CD4-positive, alpha-beta memory T cell (primary cell): ENCODE data around the gene SPATA2L. TPM values are rescaled to one million over a fixed set of nuclear protein-coding genes. Genes with fewer than 3 reads are reported as not detected.
A peak's percentile ranks its signal among the peaks of the same experiment; 100 is the strongest.
"Not testable (repeated sequence)": the region's sequence is repeated elsewhere in the genome, so short reads cannot be mapped to it uniquely, and the experiment has no call there.

Source experiments
- CTCF ChIA-PET: fragments of 350-600 bp; sonication (Branson Sonifier 250); formaldehyde crosslinking; loops from one replicate; lab custom pipeline; 2021; ENCODE audit warnings: inconsistent platforms; ENCODE audit not compliant: partially characterized antibody; lab: Charles Lee
- POLR2A ChIA-PET: fragments of 350-600 bp; sonication (Branson Sonifier 250); formaldehyde crosslinking; loops from one replicate; lab custom pipeline; 2021; ENCODE audit not compliant: partially characterized antibody; lab: Charles Lee
- DNase-seq, 5 donors: peaks; one replicate each; pipeline versions ENCODE4 v3.0.0 to v3.0.0-alpha.2; 2020 to 2022; ENCODE audit warnings: mixed read lengths in 1 of 5
- H3K27ac ChIP-seq: one replicate; pipeline ENCODE4 v1.7.0; 2013; ENCODE audit warnings: low read depth, low read length
- H3K27me3 ChIP-seq: 2 replicates; pipeline ENCODE4 v1.7.0; 2013; ENCODE audit warnings: mild to moderate bottlenecking, low read length, moderate library complexity; ENCODE audit not compliant: insufficient read depth
- H3K36me3 ChIP-seq: 2 replicates; pipeline ENCODE4 v1.7.0; 2013; ENCODE audit warnings: mild to moderate bottlenecking, low read length, moderate library complexity; ENCODE audit not compliant: insufficient read depth
- H3K4me1 ChIP-seq: 2 replicates; pipeline ENCODE4 v1.7.0; 2013; ENCODE audit warnings: mild to moderate bottlenecking, low read length, moderate library complexity; ENCODE audit not compliant: insufficient read depth
- H3K4me3 ChIP-seq, 2 donors: one replicate each; pipeline ENCODE4 v1.7.0; 2013; ENCODE audit warnings: low read length in 2 of 2, mild to moderate bottlenecking in 1 of 2
- H3K9me3 ChIP-seq, 2 donors: one replicate each; pipeline ENCODE4 v1.7.0; 2013; ENCODE audit warnings: low read length in 2 of 2, control low read depth in 1 of 2; ENCODE audit not compliant: control insufficient read depth in 1 of 2
- H3K27ac Mint-ChIP-seq, 7 donors: one replicate each; pipeline ENCODE4 v1.8.0; 2020 to 2021; ENCODE audit warnings: mixed read lengths in 7 of 7, mild to moderate bottlenecking in 6 of 7, inconsistent platforms in 3 of 7, moderate library complexity in 3 of 7
- H3K27me3 Mint-ChIP-seq, 2 donors: one replicate each; pipeline ENCODE4 v1.8.0; 2020 to 2021; ENCODE audit warnings: mixed read lengths in 2 of 2
- H3K36me3 Mint-ChIP-seq, 2 donors: one replicate each; pipeline ENCODE4 v1.8.0; 2020 to 2021; ENCODE audit warnings: mixed read lengths in 2 of 2, inconsistent platforms in 1 of 2, mild to moderate bottlenecking in 1 of 2
- H3K4me1 Mint-ChIP-seq, 4 donors: one replicate each; pipeline ENCODE4 v1.8.0; 2020 to 2021; ENCODE audit warnings: mixed read lengths in 4 of 4, mild to moderate bottlenecking in 1 of 4
- H3K4me3 Mint-ChIP-seq, 8 donors: one replicate each; pipeline ENCODE4 v1.8.0; 2020 to 2021; ENCODE audit warnings: mixed read lengths in 8 of 8, mild to moderate bottlenecking in 7 of 8, moderate library complexity in 6 of 8, inconsistent platforms in 3 of 8
- H3K9me3 Mint-ChIP-seq, 8 donors: one replicate each; pipeline ENCODE4 v1.8.0; 2020 to 2021; ENCODE audit warnings: mixed read lengths in 8 of 8, mild to moderate bottlenecking in 5 of 8, inconsistent platforms in 3 of 8, moderate library complexity in 1 of 8
- intact Hi-C: fragments of 100-400 bp; cut with micrococcal nuclease; formaldehyde crosslinking; loops from one replicate; pipeline ENCODE4 v1.15.1; 2023
- polyA plus RNA-seq, 2 donors: library from polyadenylated mRNA; unstranded; fragments of 300-500 nt; fragmentation: Illumina TruSeq; gene quantifications; one replicate each; pipeline ENCODE4 v1.2.3, GENCODE V29; 2021
- total RNA-seq, 2 experiments: library from RNA; stranded (reverse); gene quantifications; one replicate each; pipeline ENCODE4 v1.2.3, GENCODE V29; 2021

Gene SPATA2L
- total and polyA plus RNA-seq, 4 experiments from 2014 or later, result 5.4 to 13.1 (median 12.8) TPM

DNA sequence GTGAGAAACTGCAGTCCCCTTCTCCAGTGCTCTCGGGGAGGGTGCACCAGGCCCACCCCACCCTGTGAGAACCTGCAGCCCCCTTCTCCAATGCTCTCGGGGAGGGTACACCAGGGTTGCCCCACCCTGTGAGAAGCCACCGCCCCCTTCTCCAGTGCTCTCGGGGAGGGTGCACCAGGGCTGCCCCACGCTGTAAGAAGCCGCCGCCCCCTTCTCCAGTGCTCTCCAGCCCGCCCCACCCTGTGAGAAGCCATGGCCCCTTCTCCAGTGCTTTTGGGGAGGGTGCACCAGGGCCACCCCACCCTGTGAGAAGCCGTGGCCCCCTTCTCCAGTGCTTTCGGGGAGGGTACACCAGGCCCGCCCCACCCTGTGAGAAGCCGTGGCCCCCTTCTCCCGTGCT is 31.8 kb downstream of the SPATA2L start:
- CTCF ChIA-PET, result no interaction called here
- intact Hi-C loops, result no loop called here
- no peaks in the 10 kb centered on the region for H3K4me1 ChIP-seq
- Mint-ChIP-seq H3K27ac (no peak overlapping the region), H3K27me3 (no peaks in the 10 kb centered on the region), H3K36me3 (no peaks in the 10 kb centered on the region), H3K4me1 (peaks cover 0 to 5% (median 4%) of the 10 kb centered on the region in 4 donors), H3K9me3 (no peaks in the 10 kb centered on the region), H3K4me3 (no peak overlapping the region)
- no peaks in the 10 kb centered on the region for H3K27me3 ChIP-seq
- no peaks in the 10 kb centered on the region for H3K9me3 ChIP-seq
- H3K4me3 ChIP-seq, result no peak overlapping the region
- no peak overlapping the region for H3K27ac ChIP-seq
- H3K36me3 ChIP-seq, result no peaks in the 10 kb centered on the region
- POLR2A ChIA-PET, result no interaction called here
- no peak for DNase-seq

DNA sequence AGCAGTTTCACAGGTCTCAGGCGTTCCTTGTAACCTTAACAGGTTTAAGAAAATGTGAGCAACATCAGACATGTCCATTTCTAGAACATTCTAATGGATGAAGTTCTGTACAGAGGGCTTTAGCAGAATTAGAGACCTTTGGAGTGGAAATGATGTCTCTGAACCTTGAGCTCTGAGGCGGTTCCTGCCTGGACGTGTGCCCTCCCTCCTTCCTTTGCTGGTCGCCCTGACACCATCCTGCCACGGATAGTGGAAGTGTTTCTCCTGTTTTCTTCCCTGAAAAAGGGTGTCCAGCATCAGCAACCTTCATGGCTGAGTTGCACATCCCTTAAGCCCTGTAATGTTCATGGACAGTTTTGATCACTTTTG is 32.7 kb downstream of the SPATA2L start:
- intact Hi-C loops, result no loop called here
- Mint-ChIP-seq H3K27me3 (no peaks in the 10 kb centered on the region), H3K4me3 (no peak overlapping the region), H3K36me3 (no peaks in the 10 kb centered on the region), H3K27ac (peak overlapping the region in 1 of 7 donors; percentile 42), H3K4me1 (peaks cover 0 to 5% (median 4%) of the 10 kb centered on the region in 4 donors), H3K9me3 (no peaks in the 10 kb centered on the region)
- H3K36me3 ChIP-seq, result no peaks in the 10 kb centered on the region
- H3K9me3 ChIP-seq, result no peaks in the 10 kb centered on the region
- no peak overlapping the region for H3K4me3 ChIP-seq
- ChIA-PET POLR2A (no interaction called here), CTCF (interaction anchor here (0.8 to 1.2 kb wide), 2 partner anchors 18 to 31 kb away, joined by 3 to 4 read pairs; partner anchors contain the start of gene CDK10)
- no peaks in the 10 kb centered on the region for H3K4me1 ChIP-seq
- DNase-seq, result no peak
- no peaks in the 10 kb centered on the region for H3K27me3 ChIP-seq
- no peak overlapping the region for H3K27ac ChIP-seq

DNA sequence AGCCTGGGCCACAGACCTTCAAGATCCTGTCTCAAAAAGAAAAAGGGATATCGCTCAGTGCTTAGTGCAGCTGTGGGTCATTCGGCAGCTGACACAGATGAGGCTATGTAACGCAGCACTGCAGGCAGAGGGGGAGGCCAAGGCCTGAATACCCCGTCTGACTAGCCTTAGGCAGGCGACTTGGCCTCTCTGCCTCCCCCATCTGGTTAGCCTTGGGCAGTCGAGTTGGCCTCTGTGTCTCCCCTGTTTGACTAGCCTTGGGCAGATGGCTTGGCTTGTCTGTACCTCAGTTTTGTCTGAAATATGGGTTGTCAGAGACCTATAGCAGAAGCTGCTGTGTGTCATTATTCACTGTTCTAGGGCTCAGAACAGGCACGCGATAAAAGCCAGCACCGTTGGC is 33.9 kb downstream of the SPATA2L start:
- no peaks in the 10 kb centered on the region for H3K4me1 ChIP-seq
- no peaks in the 10 kb centered on the region for H3K27me3 Mint-ChIP-seq
- no peaks in the 10 kb centered on the region for H3K9me3 Mint-ChIP-seq
- H3K4me3 Mint-ChIP-seq, result no peak overlapping the region
- H3K4me3 ChIP-seq, result no peak overlapping the region
- no peak for DNase-seq
- no peaks in the 10 kb centered on the region for H3K9me3 ChIP-seq
- no peak overlapping the region for H3K27ac Mint-ChIP-seq
- CTCF ChIA-PET, result no interaction called here
- no peak overlapping the region for H3K27ac ChIP-seq
- no peaks in the 10 kb centered on the region for H3K27me3 ChIP-seq
- intact Hi-C loops, result no loop called here
- peaks cover 0 to 5% (median 4%) of the 10 kb centered on the region in 4 donors for H3K4me1 Mint-ChIP-seq
- no peaks in the 10 kb centered on the region for H3K36me3 ChIP-seq
- POLR2A ChIA-PET, result interaction anchor here (1.0 kb wide), 1 partner anchor 10 kb away, joined by 3 read pairs; the partner anchor contains the start of gene CHMP1A
- H3K36me3 Mint-ChIP-seq, result peaks cover 0 to 4% of the 10 kb centered on the region in 2 donors

DNA sequence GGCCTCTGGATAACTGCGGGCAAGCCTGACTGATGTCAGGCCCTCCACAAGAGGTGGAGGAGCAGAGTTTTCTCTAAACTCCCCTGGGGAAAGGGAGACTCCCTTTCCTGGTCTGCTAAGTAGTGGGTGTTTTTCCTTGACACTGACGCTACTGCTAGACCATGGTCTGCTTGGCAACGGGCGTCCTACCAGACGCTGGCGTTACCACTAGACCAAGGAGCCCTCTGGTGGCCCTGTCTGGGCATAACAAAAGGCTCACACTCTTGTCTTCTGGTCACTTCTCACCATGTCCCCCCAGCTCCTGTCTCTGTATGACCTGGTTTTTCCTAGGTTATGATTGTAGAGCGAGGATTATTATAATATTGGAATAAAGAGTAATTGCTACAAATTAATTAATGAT is 34.5 kb downstream of the SPATA2L start:
- intact Hi-C loops, H3K4me3 ChIP-seq, CTCF ChIA-PET, H3K27ac Mint-ChIP-seq, H3K9me3 ChIP-seq, H3K36me3 Mint-ChIP-seq, H3K27me3 Mint-ChIP-seq, H3K27ac ChIP-seq, H3K4me1 Mint-ChIP-seq, H3K4me3 Mint-ChIP-seq, POLR2A ChIA-PET, H3K9me3 Mint-ChIP-seq, DNase-seq, H3K27me3 ChIP-seq, H3K36me3 ChIP-seq, H3K4me1 ChIP-seq: not testable (repeated sequence)

DNA sequence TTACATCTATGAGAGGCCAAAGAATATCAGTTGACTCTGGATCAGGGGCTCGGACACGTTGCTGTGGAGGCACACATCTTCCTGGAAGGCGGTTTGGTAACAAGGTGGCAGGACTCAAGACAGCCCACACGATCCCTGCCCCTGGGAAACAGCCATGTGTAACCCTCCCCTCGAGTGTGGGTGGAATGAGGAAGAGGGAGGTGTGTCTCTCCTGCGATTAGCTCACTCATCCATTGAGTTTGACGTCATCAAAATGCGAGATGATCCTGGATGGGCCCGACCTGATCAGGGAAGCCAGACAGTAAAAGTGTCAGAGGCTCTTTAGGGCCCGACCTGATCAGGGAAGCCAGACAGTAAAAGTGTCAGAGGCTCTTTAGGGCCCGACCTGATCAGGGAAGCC is 37.3 kb downstream of the SPATA2L start:
- intact Hi-C loops, H3K27me3 Mint-ChIP-seq, H3K9me3 ChIP-seq, H3K4me3 ChIP-seq, DNase-seq, H3K27ac Mint-ChIP-seq, POLR2A ChIA-PET, H3K4me1 Mint-ChIP-seq, H3K27ac ChIP-seq, H3K4me1 ChIP-seq, H3K4me3 Mint-ChIP-seq, H3K9me3 Mint-ChIP-seq, H3K36me3 ChIP-seq, H3K27me3 ChIP-seq: not testable (repeated sequence)
- peaks cover 8 to 13% of the 10 kb centered on the region in 2 donors for H3K36me3 Mint-ChIP-seq
- CTCF ChIA-PET, result interaction anchor here (1.1 kb wide), 1 partner anchor 36 kb away, joined by 4 read pairs; no protein-coding TSS in a partner anchor

DNA sequence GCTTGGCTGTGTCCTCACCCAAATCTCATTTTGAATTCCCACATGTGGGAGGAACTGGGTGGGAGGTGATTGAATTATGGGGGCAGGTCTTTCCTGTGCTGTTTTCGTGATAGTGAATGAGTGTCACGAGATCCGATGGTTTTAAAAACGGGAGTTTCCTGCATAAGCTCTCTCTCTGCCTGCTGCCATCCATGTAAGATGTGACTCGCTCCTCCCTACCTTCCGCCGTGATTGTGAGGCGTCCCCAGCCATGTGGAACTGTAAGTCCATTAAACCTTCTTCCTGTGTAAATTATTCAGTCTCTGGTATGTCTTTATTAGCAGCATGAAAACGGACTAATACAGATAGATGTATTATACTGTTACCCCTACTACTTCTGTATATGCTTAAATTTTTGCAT is 40.3 kb downstream of the SPATA2L start:
- Mint-ChIP-seq H3K9me3 (no peaks in the 10 kb centered on the region), H3K27ac (peak overlapping the region in 2 of 7 donors; percentile 4 to 6), H3K4me1 (peaks cover 9 to 26% (median 12%) of the 10 kb centered on the region in 4 donors), H3K36me3 (peaks cover 8 to 17% of the 10 kb centered on the region in 2 donors), H3K27me3 (no peaks in the 10 kb centered on the region), H3K4me3 (no peak overlapping the region)
- CTCF ChIA-PET, result no interaction called here
- H3K36me3 ChIP-seq, result no peaks in the 10 kb centered on the region
- peaks cover 15% of the 10 kb centered on the region for H3K4me1 ChIP-seq
- no peaks in the 10 kb centered on the region for H3K9me3 ChIP-seq
- H3K27ac ChIP-seq, result no peak overlapping the region
- H3K27me3 ChIP-seq, result no peaks in the 10 kb centered on the region
- intact Hi-C loops, result no loop called here
- POLR2A ChIA-PET, result no interaction called here
- no peak overlapping the region for H3K4me3 ChIP-seq
- no peak for DNase-seq

DNA sequence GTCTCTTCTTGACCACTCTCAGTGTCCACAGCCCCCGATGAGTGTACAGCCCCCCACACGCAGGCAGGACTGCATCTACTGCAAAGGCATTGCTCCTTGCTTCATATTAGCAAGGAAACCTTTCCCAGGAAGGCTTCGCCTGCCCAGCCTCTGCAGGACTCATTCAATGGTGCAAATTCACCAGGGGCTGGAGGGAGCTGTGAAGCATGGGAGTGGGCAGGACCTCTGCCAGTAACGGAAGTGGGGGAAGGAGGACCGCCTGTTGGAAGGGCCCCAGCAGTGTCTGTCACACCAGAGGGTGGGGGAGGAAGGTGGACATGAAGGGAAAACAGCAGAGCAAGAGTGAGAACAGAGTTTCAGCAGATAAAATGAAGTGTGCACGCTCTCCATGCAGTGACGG is 41.4 kb downstream of the SPATA2L start:
- Mint-ChIP-seq H3K27me3 (no peaks in the 10 kb centered on the region), H3K36me3 (peaks cover 8 to 19% of the 10 kb centered on the region in 2 donors), H3K9me3 (no peaks in the 10 kb centered on the region), H3K4me1 (peaks cover 13 to 35% (median 21%) of the 10 kb centered on the region in 4 donors), H3K27ac (peak overlapping the region in 3 of 7 donors; percentile 5 to 54 (median 12)), H3K4me3 (peak overlapping the region in 6 of 8 donors; percentile 12 to 43 (median 34))
- no peak for DNase-seq
- no peaks in the 10 kb centered on the region for H3K36me3 ChIP-seq
- no peak overlapping the region for H3K4me3 ChIP-seq
- H3K9me3 ChIP-seq, result no peaks in the 10 kb centered on the region
- no peaks in the 10 kb centered on the region for H3K27me3 ChIP-seq
- ChIA-PET POLR2A (no interaction called here), CTCF (no interaction called here)
- no peak overlapping the region for H3K27ac ChIP-seq
- intact Hi-C loops, result no loop called here
- peaks cover 16% of the 10 kb centered on the region for H3K4me1 ChIP-seq
